ENCODE measurements around the gene CRPPA. TPM values are rescaled to one million over a fixed set of nuclear protein-coding genes. Genes with fewer than 3 reads are reported as not detected.
A peak's percentile ranks its signal among the peaks of the same experiment; 100 is the strongest.

CRPPA gene
- 1 to 10 TPM; 1.0 to 1.1 TPM for total RNA-seq
- polyA plus RNA-seq (2013, experiment 1 of 2), result 0.37 TPM
- 0.41 TPM for polyA plus RNA-seq (2013, experiment 2 of 2)
- 0.18 to 3.8 (median 1.3) reads per million in 172 experiments for total RNA-seq

GRCh38 chr7:16421333-16422102, at the start of gene CRPPA:
TSS of gene CRPPA (minus strand) at chr7:16421538. CDS start at chr7:16421322, 216 bp downstream.
- ChIA-PET CTCF (interaction anchor here (1.0 kb wide), 1 partner anchor 42 kb away, joined by 3 read pairs; no protein-coding TSS in a partner anchor), POLR2A (interaction anchor here (0.8 to 3.1 kb wide), 8 partner anchors 11 to 889 kb away, joined by 3 to 42 read pairs (median 4); partner anchors contain the start of genes ANKMY2 and BZW2)
- intact Hi-C loops (cut with DNase I, micrococcal nuclease), result loop anchor here (5.0 kb wide), 2 partner anchors 141 to 226 kb away; partner anchors contain the start of genes ANKMY2 (in 2 of the 2) and BZW2 (in 2 of the 2)
- no peaks in the 10 kb centered on the region for H3K36me3 ChIP-seq (ENCODE audit: insufficient read depth, low read length)
- Mint-ChIP-seq H3K36me3 (ENCODE audit: low read depth) (no peaks in the 10 kb centered on the region), H3K4me1 (ENCODE audit: low read depth) (peaks cover 23% of the 10 kb centered on the region), H3K4me3 (peak within 1 kb of the TSS; percentile 90), H3K27ac (peak within 1 kb of the TSS; percentile 87), H3K27me3 (no peaks in the 10 kb centered on the region), H3K9me3 (no peaks in the 10 kb centered on the region)
- H3K27ac ChIP-seq (ENCODE audit: low read depth in 1 of 2, low read length in 2 of 2), result peak within 1 kb of the TSS; percentile 77 to 80
- H3K4me3 ChIP-seq (ENCODE audit: low read length), result peak within 1 kb of the TSS; percentile 67
- H3K27me3 ChIP-seq (ENCODE audit: control insufficient read depth in 1 of 2, insufficient read depth in 2 of 2, low read length in 2 of 2), result no peaks in the 10 kb centered on the region
- H3K4me1 ChIP-seq (ENCODE audit: insufficient read depth, low read length), result peaks cover 14% of the 10 kb centered on the region
- no peaks in the 10 kb centered on the region for H3K9me3 ChIP-seq (ENCODE audit: control insufficient read depth in 1 of 2, insufficient read depth in 1 of 2, low read length in 2 of 2)
- DNase-seq, result peak in 10 of 14 experiments; percentile 14 to 66 (median 31)
- peak; percentile 18 for ATAC-seq (ENCODE audit: poor library complexity)
- no peak for TF ChIP-seq CTCF (IDR thresholded peaks at IDR 0.05)

GRCh38 chr7:16465469-16466361, 44.4 kb upstream of the CRPPA start, which contains the start of gene SOSTDC1:
TSS of gene SOSTDC1 (minus strand) at chr7:16465738. CDS start at chr7:16465668, 70 bp downstream.
- no peaks in the 10 kb centered on the region for H3K9me3 Mint-ChIP-seq
- no peaks in the 10 kb centered on the region for H3K36me3 Mint-ChIP-seq (ENCODE audit: low read depth)
- no peak within 1 kb of the TSS for H3K27ac ChIP-seq (ENCODE audit: low read depth in 1 of 2, low read length in 2 of 2)
- CTCF ChIA-PET, result interaction anchor here (0.9 kb wide), 1 partner anchor 49 kb away, joined by 4 read pairs; no protein-coding TSS in a partner anchor
- H3K27me3 ChIP-seq (ENCODE audit: control insufficient read depth in 1 of 2, insufficient read depth in 2 of 2, low read length in 2 of 2), result peaks cover 0 to 4% of the 10 kb centered on the region in 2 experiments
- H3K4me1 Mint-ChIP-seq (ENCODE audit: low read depth), result peaks cover 7% of the 10 kb centered on the region
- peak within 1 kb of the TSS; percentile 36 for H3K4me3 Mint-ChIP-seq
- DNase-seq (no peak), ATAC-seq (ENCODE audit: poor library complexity) (no peak)
- peaks cover 12% of the 10 kb centered on the region for H3K27me3 Mint-ChIP-seq
- POLR2A ChIA-PET, result interaction anchor here (1.1 to 1.6 kb wide), 2 partner anchors 14 to 181 kb away, joined by 3 to 4 read pairs; no protein-coding TSS in a partner anchor
- no peaks in the 10 kb centered on the region for H3K9me3 ChIP-seq (ENCODE audit: control insufficient read depth in 1 of 2, insufficient read depth in 1 of 2, low read length in 2 of 2)
- no peak within 1 kb of the TSS for H3K27ac Mint-ChIP-seq
- intact Hi-C loops (cut with DNase I, micrococcal nuclease), result no loop called here
- no peak within 1 kb of the TSS for H3K4me3 ChIP-seq (ENCODE audit: low read length)
- no peaks in the 10 kb centered on the region for H3K4me1 ChIP-seq (ENCODE audit: insufficient read depth, low read length)
- TF ChIP-seq CTCF (IDR thresholded peaks at IDR 0.05), result no peak
- H3K36me3 ChIP-seq (ENCODE audit: insufficient read depth, low read length), result no peaks in the 10 kb centered on the region

All from CD4-positive, alpha-beta T cell (primary cell).